Measurements from ENCODE around the gene RTL1.

Gene RTL1

DNA sequence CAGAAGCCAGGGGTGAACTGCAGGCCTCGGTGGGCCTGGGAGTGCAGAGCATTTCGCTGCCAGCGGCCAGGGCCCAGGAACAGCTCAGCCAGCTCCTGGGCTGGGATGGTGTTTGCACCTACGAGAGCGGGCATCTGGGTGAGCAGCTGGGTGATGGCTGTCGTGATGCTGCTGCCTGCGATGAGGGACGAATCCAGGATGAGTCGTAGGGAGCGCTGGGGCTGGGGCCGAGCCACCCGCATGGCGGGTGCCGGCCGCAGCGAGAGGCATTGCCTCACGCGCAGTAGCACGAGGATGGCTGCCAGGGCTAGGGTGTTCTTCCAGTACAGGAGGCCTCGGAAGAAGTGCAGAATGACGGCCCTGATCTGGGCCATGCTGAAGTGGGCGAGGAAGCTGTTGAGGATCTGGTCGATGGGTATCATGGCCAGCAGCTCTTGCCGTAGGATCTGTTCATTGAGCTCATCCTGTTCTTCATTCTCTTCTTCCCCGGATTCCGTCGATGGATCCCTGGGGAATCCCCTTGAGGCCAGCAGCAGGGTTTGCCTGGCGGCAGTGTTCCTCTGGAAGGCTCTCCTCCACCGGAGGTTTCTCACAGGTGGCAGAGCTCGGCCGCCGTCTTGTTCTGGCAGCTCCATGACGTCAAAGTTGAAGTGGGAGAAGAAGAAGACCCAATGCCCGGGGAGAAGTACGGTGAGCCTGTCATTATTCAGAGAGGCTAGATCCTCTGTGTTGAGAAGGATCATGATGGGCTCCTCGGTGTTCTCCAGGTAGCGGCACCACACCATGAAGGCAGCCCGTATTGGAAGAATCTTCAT lies 22.1 kb downstream of the RTL1 start:
- DNase-seq = no peak

DNA sequence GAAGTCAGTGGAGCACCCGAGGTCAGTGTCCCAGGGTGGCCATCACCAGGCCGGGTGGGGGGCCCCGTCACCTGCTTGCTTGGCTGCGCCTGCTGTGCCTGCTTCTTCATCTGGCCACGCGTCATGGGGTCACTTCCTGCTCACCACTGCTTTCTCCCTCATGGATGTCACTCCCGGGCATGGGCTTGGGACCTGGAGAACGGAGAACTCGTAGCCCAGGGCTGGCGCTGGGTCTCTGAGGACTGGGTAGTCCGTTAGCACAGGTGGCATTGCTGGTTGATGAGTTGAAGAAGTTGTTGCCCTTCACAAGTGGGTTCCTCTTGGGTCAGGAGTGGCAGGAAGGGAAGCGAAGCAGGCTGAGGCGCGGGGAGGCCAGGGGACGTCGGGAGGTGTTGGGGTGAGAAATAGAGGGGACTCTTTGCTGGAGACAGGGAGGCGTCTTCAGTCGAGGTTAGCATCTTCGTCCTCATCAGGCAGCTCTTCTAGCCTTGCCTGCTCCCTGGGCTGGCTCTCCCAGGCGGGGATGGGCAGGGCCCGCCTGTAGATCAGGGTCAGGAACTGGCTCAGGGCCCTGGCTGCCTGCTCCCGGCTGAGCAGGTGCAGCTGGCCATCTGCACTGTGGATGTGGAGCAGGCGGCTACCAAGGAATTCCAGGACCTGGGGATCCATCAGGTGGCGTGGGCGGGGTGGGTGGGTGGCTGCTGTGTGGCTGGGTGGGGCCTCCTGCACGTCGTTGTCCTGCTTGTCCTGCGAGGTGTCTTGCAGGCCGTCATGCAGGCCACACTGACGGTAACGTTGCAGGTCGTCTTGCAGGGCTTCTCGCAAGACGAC lies 23.0 kb downstream of the RTL1 start:
- DNase-seq = no peak

DNA sequence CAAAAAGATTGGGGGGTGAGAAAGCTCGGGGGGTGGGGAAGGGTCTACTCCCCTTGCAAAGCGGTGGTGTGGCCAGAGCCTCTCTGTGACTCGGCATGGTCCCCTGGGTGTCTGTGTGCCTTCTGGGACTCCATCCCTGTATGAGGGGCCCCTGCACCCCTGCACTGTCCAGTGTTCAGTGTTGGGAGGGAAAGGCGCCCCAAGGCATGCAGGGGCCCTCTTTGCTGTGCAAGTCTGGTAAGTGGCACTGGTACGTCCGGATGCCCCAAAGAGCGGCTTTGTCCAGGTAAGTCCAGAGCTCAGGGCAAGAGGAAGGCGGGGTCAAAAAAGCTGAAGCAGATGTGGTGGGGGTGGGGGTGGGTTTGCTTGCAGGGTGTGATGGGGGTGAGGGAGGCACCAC lies 23.7 kb downstream of the RTL1 start:
- DNase-seq = no peak

DNA sequence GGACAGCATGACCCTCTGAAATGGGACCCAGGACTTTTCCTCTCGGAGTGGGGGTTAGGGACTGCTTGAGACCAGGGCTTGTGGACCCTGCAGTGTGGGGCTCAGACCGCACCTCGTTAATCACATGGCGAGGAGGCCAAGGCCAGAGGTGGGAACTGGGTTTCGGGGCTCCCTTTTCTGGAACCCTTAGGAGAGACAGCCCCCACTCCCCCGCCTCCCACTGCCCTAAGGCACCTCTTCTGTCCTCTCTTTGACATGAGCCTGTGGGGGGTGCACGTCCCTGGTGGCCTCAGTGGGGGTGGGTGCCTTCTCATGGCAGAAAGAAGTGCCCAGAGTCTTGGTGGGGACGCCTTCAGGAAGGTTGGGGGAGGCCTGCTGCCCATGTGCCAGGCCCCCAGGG lies 24.3 kb downstream of the RTL1 start:
- DNase-seq = no peak

DNA sequence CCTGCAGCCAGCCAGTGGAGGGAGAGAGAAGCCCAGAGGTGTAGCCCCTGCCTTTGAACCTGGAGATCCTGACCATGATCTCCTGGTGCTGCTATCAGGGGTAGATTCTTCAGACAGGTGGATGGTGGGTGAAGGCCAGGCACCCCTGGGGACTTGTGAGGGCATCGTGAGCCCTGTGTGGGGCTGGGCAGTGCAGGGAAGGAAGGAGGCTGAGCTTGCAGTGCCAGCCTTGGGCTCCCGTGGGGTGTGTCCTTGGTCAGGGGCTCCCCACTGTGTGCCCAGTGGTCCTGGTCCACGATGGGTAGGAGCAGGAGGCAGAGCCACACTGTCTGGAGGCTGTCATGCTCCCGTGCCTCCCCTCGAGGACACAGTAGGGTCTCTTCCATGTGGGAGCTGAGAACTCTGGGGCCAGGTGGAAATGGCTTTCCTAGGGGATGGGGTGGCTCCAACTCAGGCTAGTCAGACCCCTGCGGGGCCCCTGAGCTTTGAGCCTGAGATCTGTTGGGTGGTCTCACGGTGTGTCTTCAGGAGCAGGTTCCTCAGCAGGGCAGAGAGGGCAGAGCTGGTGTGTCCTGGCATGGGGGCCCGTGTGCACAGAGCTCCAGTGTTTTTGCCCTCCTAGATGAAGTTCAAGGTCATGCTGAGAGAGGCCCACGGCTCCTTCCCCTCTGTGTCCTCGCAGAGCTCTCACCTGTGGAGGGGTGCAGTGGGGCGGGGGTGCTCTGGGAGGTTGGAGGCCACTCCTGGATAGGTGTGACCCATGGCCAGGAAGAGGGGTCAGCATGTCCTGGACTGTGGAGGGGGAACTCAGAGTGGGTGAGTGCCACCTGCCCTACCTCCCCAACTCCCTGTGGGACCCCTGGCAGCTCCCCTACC lies 25.0 kb downstream of the RTL1 start:
- no peak for DNase-seq

DNA sequence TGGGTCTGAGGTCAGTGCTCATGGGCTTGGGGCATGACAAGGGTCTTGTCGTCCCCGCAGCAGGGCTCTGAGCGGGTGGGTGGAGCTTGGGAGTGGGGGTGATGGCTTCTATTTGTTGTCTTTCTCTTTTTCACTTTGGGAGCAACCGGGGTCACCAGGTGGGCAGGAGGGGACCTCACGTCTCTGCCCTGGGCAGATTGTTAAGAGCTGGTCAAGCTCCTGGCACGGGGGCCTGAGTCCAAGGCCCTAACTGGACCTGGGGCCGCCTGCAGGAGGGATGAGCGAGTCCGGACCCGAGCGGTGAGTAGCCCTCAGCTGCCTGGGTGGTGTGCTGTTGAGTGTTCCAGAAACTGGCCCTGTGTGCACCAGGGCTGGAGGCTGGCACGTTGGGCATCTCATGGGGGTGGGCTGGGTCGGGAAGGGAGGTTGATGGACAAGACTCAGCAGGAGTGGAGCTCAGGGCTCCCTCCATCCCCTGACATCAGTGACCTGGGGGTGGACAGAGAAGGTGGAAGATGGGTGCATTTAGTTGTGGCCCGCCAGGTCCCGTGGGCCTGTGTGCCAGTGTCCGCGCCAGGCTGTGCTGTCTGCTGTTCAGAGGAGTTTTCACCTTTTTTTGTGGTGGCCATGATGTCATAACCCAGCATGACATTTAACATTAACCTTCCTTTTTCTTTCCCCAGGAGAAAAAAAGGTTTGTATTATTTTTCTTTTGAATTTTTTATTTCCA lies 27.5 kb downstream of the RTL1 start:
- DNase-seq = no peak

DNA sequence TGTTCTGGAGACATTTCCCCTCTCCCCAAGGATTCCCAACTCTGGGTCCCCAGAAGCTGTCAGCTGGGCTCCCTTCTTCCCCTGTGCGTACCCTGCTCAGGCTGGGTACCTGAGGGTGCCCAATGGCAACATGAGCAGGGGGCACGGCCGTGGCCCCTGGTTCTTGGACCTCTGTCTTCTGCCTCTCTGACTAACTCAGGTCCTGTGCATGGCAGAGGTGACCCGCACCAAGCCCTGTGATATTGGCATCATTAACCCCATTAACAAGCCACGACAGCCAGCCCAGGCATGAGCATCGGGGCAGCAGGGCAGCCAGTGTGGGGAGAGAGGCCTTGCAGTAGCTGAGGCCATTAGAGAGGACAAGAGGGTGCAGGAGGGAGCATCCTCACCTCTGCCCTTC lies 28.4 kb downstream of the RTL1 start:
- DNase-seq = no peak

DNA sequence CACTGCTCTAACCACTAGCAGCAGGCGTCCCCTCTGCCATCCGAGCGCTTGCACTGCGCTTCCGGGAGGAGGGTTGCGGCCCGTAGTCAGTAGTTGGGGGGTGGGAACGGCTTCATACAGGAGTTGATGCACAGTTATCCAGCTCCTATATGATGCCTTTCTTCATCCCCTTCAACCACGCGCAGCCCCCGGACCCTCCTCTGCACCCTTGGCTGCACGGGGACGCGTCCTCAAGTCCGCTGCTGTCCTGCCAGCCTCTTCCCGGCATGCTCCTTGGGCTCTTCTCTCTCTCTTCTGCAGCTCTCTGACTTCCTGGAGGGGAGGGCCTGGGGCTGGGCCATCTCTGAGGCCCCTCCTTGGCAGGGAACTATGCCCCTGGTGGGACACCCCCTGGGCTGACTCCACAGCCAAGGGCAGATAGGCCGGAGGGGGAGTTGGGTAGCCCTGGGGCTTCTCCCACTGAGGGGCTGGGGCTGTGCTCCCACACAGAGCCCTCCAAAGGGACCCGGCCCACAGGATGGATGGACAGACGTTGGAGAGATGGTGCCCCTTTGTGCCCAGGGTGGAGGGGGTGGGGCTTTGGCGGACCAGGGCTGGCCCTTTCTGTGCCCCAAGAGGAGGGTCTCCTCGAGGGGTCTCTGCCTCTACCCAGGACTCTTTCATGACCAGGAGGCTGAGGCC lies 29.0 kb downstream of the RTL1 start:
- no peak for DNase-seq

DNA sequence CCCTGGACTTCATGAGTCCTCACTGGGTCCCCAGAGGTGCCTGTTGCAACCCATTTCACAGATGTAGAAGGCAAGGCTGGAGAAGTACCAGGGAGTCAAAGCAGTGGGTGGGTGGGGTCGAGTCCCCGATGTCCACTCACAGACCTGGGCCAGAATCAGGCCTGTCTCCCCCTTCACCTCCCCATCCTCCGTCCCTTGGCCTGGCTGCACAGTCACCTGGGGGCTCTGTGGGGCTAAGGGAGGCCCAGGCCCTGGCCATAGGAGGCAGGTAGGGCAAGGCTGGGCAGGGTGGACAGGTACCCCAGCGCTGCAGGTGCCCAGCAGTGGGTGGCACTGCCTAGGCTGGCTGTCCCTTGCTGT lies 29.5 kb downstream of the RTL1 start:
- DNase-seq = no peak

DNA sequence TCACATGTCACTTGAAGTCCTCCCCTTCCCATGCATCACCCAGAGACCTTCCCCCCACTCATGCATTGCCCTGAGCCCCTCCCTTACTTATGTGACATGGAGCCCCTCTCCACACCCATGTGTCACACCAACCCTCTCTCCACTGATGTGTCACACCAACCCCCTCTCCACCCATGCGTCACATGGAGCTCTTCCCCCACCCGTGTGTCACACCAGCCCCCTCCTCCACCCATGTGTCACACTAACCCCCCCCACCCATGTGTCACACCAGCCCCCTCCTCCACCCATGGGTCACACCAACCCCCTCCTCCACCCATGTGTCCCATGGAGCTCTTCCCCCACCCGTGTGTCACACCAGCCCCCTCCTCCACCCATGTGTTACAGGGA lies 30.4 kb downstream of the RTL1 start:
- no peak for DNase-seq

DNA sequence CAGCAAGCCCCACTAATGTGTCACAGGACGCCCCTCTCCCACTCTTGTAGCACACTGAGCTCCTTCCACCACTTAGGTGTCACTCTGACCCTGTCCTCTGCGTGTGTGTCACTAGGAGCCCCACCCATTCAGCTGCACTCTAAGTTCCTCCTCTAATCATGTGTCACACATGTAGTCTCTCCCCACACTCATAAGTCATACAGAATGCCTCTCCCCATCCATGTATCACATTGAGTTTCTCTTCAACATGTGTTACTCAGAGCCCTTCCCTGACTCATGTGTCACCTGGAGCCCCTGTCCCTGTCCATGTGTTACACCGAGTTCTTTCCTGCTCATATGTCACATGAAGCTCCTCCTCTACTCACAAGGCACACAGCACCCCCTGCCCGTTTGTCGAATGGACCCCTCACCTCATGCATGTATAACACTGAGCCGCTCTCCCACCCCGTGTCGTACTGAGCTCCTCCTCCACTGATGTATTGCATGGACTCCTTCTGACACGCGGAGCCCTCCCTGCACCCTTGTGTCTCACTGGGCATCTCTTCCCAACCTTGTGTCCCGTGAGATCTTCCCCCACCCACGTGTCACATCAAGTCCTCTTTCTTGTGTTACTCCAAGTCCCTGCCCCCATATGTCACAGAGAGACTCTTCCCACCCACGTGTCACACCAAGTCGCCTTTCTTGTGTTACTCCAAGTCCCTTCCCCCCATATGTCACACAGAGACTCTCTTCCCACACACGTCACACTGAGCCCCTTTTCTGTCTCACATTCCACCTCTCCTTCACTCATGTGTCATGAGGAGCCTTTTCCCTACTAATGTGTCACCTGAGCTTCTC lies 31.0 kb downstream of the RTL1 start:
- no peak for DNase-seq

DNA sequence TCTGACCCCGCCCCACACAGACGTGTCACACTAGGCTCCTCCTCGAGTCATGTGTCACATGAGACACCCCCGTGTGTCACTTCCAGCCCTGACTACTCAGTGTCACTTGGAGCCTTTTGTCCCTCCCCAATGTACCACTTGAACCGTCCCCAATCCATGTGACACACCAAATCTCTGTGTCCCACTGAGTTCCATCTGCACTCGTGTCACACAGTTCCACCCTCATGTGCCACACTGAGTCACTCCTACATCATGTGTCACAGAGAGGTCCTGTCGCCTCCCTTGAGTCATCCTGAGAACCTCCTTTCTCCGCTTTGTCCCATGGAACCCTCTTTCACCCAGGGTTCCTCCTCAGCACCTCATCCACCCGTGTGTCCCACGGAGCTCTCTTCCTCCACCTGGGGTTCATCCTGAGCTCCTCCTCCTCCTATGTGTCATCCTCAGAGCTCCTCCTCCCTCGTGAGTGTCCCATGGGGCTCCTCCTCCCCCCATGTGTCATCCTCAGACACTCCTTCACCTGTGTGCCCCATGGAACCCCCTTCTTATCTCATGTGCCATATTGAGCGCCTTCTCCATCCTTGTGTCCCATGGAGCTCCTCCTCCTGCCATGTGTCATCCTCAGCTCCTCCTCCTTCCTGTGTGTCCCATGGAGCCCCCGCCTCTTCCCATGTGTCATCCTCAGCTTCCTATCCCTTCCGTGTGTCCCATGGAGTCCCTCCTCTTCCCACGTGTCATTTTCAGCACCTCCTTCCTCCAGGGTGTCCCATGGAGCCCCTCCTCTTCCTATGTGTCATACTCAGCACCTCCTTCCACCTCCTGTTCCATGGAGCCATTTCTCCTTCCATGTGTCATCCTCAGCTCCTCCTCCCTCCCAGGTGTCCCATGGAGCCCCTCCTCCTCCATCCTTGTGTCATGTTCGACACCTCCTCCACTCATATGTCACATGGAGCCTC lies 32.0 kb downstream of the RTL1 start:
- DNase-seq = no peak

DNA sequence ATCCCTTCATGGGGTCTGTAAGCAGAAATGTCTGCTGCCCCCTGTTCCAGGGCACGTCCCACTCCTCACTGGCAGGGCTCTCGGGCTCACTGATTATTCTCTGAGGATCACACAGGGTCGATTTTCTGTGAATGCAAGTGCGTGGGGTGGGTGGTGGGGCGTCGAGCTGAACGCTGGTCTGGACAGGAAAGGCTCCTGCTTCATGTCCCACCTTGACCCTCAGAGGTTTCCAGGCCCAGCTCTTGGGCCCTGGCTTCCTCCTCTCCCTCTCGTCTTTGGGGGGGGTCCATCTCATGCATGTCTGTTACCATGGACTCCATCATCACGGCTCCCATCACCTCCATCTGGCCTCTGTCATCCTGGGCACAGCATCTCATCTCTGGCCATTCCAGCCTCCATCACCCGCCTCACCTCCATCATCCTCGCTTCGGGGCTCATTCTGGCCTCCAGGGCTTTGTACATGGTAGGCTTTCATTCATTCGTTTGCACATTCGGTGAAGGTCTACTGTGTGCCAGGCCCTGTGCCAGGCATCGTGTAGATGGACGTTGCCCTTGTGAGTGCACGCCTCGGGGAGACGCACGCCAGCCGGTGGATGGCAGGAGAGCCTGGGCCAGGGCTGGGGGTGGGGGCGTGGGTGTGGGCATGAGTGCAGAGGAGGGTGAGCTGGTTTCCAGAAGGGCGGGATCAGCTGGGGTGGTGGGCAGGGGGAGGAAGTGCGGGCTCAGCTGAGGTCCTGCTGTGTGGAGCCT lies 34.7 kb downstream of the RTL1 start:
- DNase-seq = no peak

DNA sequence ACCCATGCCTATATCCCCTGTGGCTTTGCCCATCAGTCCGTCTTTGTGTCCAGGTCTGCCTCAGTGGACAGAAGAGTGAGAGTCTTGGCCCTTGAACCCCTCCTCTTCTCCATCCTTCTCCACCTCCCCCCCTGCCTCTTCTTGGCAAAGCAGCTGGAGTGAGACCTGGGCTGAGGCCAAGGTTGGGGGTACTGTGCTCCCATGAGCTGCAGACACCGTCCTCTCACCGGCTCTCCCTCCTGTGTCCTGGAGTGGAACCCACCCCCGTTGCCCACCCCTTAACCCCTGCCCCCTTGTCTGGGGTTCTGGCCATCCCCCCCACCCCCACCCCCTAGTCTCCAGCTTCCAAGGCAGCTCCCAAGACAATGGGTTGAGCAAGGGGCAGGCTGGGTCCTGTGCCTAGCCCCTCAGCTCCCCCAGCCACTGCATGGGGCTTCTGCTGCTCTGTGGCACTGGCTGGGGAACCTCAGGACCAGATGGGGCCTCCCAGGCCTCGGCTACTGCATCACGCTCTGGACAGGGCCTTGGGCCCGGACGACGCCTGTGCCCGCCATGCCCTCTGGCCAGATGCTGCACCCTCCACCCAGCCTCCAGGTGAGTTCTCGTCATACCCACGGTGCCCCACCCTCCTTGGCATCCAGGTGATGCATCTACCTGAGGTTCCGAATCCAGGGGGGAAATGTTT lies 35.7 kb downstream of the RTL1 start:
- DNase-seq = no peak

DNA sequence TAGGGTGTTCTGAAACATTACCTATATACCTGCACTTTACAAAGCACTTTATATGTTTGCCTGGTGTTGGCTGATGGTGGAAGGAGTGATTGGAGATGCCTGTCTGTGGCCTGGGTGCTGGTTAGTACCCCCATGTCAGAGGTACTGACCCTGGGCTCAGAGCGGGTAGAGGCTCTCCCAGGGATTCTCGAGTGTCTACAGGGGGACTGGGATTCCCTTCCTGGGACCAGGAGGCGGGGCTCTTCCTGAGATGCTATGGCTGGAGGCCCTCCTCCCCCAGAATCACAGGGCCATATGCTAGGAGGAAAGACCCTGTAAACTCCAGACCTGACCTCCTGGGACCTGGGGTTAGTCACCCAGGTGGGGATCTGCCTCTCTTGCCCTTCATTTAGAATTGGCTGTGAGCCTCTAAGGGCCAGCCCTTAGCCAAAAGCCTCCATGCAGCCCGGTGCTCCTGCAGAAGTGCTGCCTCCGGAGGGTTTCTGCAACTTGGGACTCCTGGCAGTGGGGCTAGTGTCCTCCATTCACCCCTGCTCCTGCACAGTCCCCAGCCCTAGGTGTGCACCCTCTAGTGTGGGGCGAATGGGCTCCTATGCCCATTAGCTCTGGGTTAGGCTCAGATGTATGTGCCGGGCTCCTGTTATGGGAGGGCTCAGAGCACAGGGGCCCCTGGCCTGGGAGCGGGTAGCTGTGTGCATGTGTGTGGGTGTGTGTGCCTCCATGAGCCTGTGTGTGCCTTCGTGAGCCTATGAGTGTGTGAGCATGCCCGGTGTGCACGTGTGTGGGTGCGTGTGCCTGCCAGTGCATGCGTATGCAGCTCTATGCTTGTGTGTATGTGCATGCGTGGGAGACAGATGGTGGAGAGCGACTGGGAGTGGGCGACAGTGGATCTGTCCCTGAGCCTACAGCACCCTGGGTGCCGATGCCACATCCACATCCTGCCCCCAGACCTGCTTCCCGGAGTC lies 36.6 kb downstream of the RTL1 start:
- DNase-seq = no peak

DNA sequence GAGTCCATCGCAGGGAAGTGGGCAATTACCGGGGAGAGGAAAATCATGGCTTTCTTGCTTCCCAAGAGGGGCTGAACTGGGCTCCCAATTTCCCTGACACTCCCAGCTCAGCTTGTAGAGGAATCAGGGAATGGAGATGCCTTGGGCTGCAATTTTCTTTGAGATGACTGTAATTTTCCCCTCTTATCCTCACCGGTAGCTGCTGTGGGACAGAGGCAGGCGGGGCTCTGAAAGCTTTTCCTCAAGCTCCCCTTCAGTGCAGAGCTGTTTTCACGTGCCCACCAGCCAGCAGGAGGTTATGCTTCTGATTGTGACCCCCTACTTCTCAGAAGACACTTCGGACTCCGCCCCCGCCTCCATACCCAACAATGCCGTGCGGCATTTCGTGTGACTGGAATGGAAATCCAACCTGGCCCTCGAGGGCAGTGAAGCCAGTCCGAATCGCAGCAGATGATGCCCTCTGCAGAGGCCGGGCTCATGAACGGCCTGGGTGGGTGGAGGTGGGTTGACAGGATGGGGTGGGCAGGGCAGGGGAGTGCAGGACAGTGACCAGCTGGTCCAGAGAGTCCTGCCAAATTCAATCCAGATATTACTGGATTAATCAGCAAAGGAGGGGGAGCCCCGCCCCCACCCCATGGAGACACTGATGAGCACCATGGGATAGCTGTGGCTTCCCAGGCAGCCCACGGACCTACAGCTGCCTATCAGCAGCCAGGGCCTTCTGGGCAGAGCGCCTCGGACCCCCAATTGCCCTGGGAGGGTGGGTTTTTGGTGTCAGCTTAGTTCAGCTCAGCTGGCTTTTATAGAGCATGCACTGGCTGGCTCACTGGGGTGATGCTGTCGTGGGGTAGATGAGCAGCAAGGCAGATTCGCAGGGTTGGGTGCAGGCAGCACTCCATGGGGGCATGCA lies 37.6 kb downstream of the RTL1 start:
- no peak for DNase-seq
